B cell (primary cell): Measurements from ENCODE around the gene PRRC2B.

Experiments used
- EZH2 ChIP-seq: IDR thresholded peaks from 2 replicates; pipeline ENCODE4 v1.6.1; 2012; ENCODE audit warnings: borderline replicate concordance, low read depth, mild to moderate bottlenecking, moderate library complexity, low read length; ENCODE audit not compliant: insufficient read depth, poor library complexity, severe bottlenecking
- TF ChIP-seq, protein P1 (sequence below): fragments of 200-600 bp; IDR thresholded peaks from one replicate; pipeline ENCODE4 v1.8.0; 2022; ENCODE audit warnings: antibody characterized with exemption, mild to moderate bottlenecking

DNA sequence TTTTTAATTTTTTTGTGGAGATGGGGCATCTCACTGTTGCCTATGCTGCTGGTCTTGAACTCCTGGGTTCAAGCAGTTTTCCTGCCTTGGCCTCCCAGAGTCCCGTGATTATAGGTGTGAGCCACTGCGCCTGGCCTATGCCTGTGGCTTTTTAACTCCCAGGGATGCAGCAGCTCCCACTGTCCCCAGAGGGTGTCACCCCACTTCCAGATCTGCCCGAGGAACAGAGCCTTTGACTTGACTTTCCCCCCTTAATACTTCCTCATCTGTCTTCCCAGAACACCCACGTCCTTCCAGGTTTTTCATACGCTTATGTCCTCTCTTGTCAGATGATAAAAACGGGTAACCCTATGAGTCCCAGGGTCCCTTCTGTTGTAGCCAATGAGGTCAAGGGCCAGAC, 7.6 kb upstream of the PRRC2B start:
- TF ChIP-seq, protein P1, sequence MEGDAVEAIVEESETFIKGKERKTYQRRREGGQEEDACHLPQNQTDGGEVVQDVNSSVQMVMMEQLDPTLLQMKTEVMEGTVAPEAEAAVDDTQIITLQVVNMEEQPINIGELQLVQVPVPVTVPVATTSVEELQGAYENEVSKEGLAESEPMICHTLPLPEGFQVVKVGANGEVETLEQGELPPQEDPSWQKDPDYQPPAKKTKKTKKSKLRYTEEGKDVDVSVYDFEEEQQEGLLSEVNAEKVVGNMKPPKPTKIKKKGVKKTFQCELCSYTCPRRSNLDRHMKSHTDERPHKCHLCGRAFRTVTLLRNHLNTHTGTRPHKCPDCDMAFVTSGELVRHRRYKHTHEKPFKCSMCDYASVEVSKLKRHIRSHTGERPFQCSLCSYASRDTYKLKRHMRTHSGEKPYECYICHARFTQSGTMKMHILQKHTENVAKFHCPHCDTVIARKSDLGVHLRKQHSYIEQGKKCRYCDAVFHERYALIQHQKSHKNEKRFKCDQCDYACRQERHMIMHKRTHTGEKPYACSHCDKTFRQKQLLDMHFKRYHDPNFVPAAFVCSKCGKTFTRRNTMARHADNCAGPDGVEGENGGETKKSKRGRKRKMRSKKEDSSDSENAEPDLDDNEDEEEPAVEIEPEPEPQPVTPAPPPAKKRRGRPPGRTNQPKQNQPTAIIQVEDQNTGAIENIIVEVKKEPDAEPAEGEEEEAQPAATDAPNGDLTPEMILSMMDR: no peak
- TF ChIP-seq EZH2: no peak
